Skeletal muscle tissue (tissue), 4 donors: ENCODE results near the gene DBT. TPM values are rescaled to one million over a fixed set of nuclear protein-coding genes. Genes with fewer than 3 reads are reported as not detected.
"Not testable (repeated sequence)": the region's sequence is repeated elsewhere in the genome, so short reads cannot be mapped to it uniquely, and the experiment has no call there.

Experiments
- H3K27ac ChIP-seq: one replicate; pipeline ENCODE4 v1.7.0; 2013; ENCODE audit warnings: mild to moderate bottlenecking, low read depth, low read length, inconsistent platforms
- H3K27me3 ChIP-seq, 3 donors: one replicate each; pipeline ENCODE4 v1.7.0; 2013; ENCODE audit warnings: low read length in 3 of 3; ENCODE audit not compliant: control insufficient read depth in 3 of 3, insufficient read depth in 3 of 3
- H3K36me3 ChIP-seq, 3 donors: one replicate each; pipeline ENCODE4 v1.7.0; 2013; ENCODE audit warnings: low read length in 3 of 3; ENCODE audit not compliant: control insufficient read depth in 3 of 3, insufficient read depth in 3 of 3
- H3K4me1 ChIP-seq, 3 donors: one replicate each; pipeline ENCODE4 v1.7.0; 2013; ENCODE audit warnings: low read length in 3 of 3, mild to moderate bottlenecking in 3 of 3; ENCODE audit not compliant: control insufficient read depth in 3 of 3, insufficient read depth in 3 of 3
- H3K4me3 ChIP-seq, 3 donors: one replicate each; pipeline ENCODE4 v1.7.0; 2013; ENCODE audit warnings: low read length in 3 of 3
- H3K9ac ChIP-seq, 3 donors: one replicate each; pipeline ENCODE4 v1.7.0; 2013; ENCODE audit warnings: low read length in 3 of 3, mild to moderate bottlenecking in 3 of 3, moderate library complexity in 2 of 3, low read depth in 1 of 3
- H3K9me3 ChIP-seq, 3 donors: one replicate each; pipeline ENCODE4 v1.7.0; 2013; ENCODE audit warnings: low read length in 3 of 3; ENCODE audit not compliant: control insufficient read depth in 3 of 3
- total RNA-seq: library from RNA; depleted of rRNA; stranded (reverse); fragments of >200 nt; gene quantifications from one replicate; pipeline ENCODE4 v1.2.3, GENCODE V29; 2014
- donor health status: Osteomylitis.

DBT gene
- total RNA-seq, 1 donor from 2014 or later, result 4.7 TPM

GRCh38 chr1:100233566-100233965 is 16.1 kb downstream of the DBT start:
- H3K9ac ChIP-seq, H3K27ac ChIP-seq, H3K9me3 ChIP-seq, H3K4me1 ChIP-seq, H3K27me3 ChIP-seq, H3K4me3 ChIP-seq: not testable (repeated sequence)
- peaks cover 2 to 25% (median 5%) of the 10 kb centered on the region in 3 donors for H3K36me3 ChIP-seq

DNA sequence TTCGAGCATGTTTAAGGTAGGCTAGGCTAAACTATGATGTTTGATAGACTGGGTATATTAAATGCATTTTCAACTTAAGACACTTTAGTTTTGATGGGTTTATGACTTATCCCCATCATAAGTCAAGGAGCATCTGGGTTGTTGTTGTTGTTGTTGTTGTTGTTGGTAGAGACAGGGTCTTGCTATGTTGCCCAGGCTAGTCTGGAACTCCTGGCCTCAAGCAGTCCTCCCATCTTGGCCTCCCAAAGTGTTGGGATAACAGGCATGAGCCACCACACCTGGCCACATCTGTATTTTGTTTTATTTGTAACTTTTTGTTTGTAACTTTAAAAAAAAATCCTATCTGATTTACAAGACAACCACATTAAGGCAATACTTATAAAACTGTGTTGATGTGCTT is 17.5 kb downstream of the DBT start:
- H3K27ac ChIP-seq, result no peak overlapping the region

DNA sequence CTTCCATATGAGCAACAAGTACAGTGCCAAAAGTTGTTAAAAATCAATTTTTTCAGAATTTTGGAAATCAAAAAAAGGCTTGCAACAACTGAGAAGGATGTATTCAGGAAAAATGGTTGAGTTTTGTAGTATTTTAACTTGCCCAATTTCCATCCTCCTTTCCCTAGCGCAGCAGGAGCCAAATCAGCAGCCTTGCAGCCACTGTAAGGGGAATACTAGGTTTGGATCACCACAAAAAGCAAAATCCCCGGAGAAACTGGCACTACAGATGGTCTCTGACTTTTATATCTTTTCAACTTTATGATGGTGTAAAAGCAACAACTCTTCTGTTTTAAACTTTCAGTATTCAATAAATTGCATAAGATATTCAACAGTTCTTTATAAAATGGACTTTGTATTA is 17.9 kb downstream of the DBT start:
- peaks cover 0 to 25% (median 2%) of the 10 kb centered on the region in 3 donors for H3K36me3 ChIP-seq
- no peak overlapping the region for H3K27ac ChIP-seq
- H3K27me3 ChIP-seq, result no peaks in the 10 kb centered on the region
- H3K9ac ChIP-seq, result no peak overlapping the region
- no peaks in the 10 kb centered on the region for H3K4me1 ChIP-seq
- no peaks in the 10 kb centered on the region for H3K9me3 ChIP-seq
- H3K4me3 ChIP-seq, result no peak overlapping the region

More for the DNA sequence above, 17.5 kb downstream of the DBT start:
- H3K27me3 ChIP-seq, result no peaks in the 10 kb centered on the region
- no peak overlapping the region for H3K9ac ChIP-seq
- no peaks in the 10 kb centered on the region for H3K4me1 ChIP-seq
- peaks cover 0 to 25% (median 4%) of the 10 kb centered on the region in 3 donors for H3K36me3 ChIP-seq
- H3K9me3 ChIP-seq, result no peaks in the 10 kb centered on the region
- no peak overlapping the region for H3K4me3 ChIP-seq

DNA sequence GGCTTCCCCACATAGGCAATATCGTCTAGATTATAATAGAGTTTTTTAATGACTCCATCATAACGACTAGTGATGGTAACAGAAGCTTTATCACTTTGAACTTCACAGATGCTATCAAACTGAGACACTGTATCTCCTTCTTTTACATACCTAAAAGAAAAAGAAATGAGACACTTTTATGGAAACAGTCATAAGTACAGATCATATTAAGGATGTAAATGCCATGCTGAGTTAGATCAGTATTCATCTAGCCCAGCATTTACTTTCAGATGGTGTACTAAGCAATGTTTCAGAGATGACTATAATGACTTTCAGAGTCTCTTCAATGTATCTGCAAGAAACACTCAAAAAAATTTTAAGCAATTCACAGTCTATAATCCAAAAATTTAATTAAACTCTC is 18.9 kb downstream of the DBT start:
- H3K27ac ChIP-seq, result no peak overlapping the region
- H3K4me1 ChIP-seq, result no peaks in the 10 kb centered on the region
- no peaks in the 10 kb centered on the region for H3K9me3 ChIP-seq
- H3K36me3 ChIP-seq, result peaks cover 0 to 25% (median 2%) of the 10 kb centered on the region in 3 donors
- H3K27me3 ChIP-seq, result no peaks in the 10 kb centered on the region
- H3K4me3 ChIP-seq, result no peak overlapping the region
- H3K9ac ChIP-seq, result no peak overlapping the region

DNA sequence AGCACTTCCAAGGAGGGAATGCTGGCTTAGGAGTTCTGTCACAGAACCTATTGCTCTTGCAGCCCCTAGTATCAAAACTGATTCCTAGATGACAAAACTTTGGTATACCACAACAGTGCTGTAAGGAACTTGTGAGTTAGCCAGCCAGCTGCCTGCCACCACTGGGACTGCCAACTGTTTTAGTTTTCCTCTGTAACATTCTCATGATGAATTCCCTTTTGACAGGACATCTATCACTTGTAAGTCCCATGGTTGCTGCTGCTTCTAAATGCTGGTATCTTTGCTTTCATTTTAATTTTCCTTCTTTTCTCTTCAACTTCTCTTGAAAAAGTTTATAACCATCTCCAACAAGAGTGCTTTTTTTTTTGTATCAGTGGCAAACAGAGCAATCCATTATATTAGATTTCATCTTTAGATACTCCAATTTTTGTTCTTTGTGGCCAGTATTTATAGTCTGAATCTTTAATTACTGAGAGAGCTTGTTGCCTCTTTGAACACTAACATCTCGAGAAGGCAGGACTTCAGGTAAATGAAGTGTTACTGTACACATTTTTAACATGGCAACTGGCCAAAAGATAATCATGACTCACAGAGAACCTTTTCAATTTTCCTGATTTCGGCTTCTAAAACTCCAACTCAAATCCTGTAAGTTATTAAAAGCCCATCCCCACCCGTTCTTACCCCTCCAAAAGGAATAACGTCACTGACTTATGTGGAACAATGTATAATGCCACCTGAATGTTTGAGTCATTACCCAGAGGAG is 19.8 kb downstream of the DBT start:
- H3K27ac ChIP-seq, result no peak overlapping the region
- no peaks in the 10 kb centered on the region for H3K27me3 ChIP-seq
- H3K36me3 ChIP-seq, result peaks cover 0 to 23% (median 2%) of the 10 kb centered on the region in 3 donors
- H3K9me3 ChIP-seq, result no peaks in the 10 kb centered on the region
- no peaks in the 10 kb centered on the region for H3K4me1 ChIP-seq
- H3K4me3 ChIP-seq, result no peak overlapping the region
- no peak overlapping the region for H3K9ac ChIP-seq

DNA sequence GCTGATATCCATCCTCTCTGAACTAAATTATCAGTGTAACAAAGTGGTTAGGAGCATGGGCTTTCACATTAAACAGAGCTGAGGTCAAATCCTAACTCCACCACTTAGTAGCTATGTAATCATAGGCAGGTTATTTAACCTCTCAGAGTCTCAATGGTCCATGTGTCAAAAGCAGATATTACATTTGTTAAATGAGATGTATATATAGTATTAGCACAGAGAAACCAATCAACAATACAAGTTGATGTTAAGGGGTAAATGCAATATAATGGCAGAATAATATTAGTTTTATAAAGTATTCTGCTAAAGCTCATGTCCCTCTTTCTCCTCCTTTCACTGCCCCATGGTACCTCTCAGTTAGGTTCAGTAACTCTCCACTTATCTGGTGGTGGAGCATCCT is 27.2 kb downstream of the DBT start:
- peaks cover 0 to 9% (median 0%) of the 10 kb centered on the region in 3 donors for H3K36me3 ChIP-seq

GRCh38 chr1:100219883-100220282 is 29.8 kb downstream of the DBT start:
- Histone ChIP-seq H3K4me3 (no peak overlapping the region), H3K36me3 (peaks cover 0 to 17% (median 2%) of the 10 kb centered on the region in 3 donors), H3K27me3 (no peaks in the 10 kb centered on the region), H3K9me3 (no peaks in the 10 kb centered on the region), H3K27ac (no peak overlapping the region), H3K9ac (no peak overlapping the region), H3K4me1 (peaks cover 4 to 7% (median 4%) of the 10 kb centered on the region in 3 donors)

More for the DNA sequence above, 27.2 kb downstream of the DBT start:
- Histone ChIP-seq H3K9me3 (no peaks in the 10 kb centered on the region), H3K4me3 (no peak overlapping the region), H3K27me3 (no peaks in the 10 kb centered on the region), H3K4me1 (peaks cover 4 to 7% (median 4%) of the 10 kb centered on the region in 3 donors), H3K27ac (no peak overlapping the region), H3K9ac (no peak overlapping the region)

DNA sequence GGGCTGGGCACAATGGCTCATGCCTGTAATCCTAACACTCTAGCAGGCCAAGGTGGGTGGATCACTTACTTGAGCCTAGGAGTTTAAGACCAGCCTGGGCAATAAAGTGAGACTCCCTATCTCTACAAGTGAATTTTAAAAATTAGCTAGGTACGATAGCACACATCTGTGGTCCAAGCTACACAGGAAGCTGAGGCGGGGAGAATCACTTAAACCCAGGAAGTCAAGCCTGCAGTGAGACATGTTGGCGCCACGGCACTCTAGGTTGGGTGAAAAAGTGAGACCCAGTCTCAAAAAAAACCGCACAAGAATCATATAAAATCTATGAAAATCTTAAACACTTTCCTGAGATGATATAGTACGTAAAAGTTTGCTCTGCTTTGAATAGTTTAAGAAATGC is 30.2 kb downstream of the DBT start:
- H3K27ac ChIP-seq, result no peak overlapping the region
- H3K4me1 ChIP-seq, result peaks cover 4 to 7% (median 4%) of the 10 kb centered on the region in 3 donors
- H3K27me3 ChIP-seq, result no peaks in the 10 kb centered on the region
- H3K36me3 ChIP-seq, result peaks cover 0 to 20% (median 6%) of the 10 kb centered on the region in 3 donors
- no peak overlapping the region for H3K4me3 ChIP-seq
- H3K9me3 ChIP-seq, result no peaks in the 10 kb centered on the region
- no peak overlapping the region for H3K9ac ChIP-seq

- Histone ChIP-seq H3K4me3 (no peak overlapping the region), H3K4me1 (peaks cover 4 to 7% (median 4%) of the 10 kb centered on the region in 3 donors), H3K9me3 (no peaks in the 10 kb centered on the region), H3K9ac (peak overlapping the region in 1 of 3 donors; percentile 43), H3K36me3 (peaks cover 6 to 30% (median 18%) of the 10 kb centered on the region in 3 donors), H3K27ac (peak overlapping the region; percentile 10), H3K27me3 (no peaks in the 10 kb centered on the region)
Measured at GRCh38 chr1:100217834-100218233, 31.8 kb downstream of the DBT start.

DNA sequence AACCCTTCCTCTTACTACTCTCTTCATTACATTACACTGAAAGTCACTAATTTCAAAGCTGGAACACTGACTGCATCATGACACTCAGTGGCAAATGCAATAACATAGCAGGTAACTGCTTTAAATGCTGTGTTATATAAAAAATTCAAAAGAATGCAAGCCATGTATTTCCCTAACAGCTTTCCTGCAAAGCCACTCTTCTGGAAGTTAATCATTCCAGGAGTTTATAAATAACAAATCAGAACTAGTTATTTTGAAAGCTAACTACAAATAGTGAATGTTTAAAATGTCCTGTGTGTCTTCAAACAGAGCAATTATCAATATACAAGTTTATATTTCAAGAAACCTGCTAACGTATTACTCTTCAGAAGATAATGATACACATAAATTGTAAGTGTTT is 34.5 kb downstream of the DBT start:
- peaks cover 4 to 7% (median 4%) of the 10 kb centered on the region in 3 donors for H3K4me1 ChIP-seq
- no peak overlapping the region for H3K27ac ChIP-seq
- no peak overlapping the region for H3K9ac ChIP-seq
- H3K27me3 ChIP-seq, result no peaks in the 10 kb centered on the region
- H3K4me3 ChIP-seq, result no peak overlapping the region
- no peaks in the 10 kb centered on the region for H3K9me3 ChIP-seq
- H3K36me3 ChIP-seq, result peaks cover 11 to 37% (median 34%) of the 10 kb centered on the region in 3 donors
